B cell (primary cell): ENCODE measurements around the gene ZFAND5. TPM values are rescaled to one million over a fixed set of nuclear protein-coding genes. Genes with fewer than 3 reads are reported as not detected.

Source experiments
- ATAC-seq: fragments of 200-7000 bp; cut with Tn5 transposase; one replicate; pipeline ENCODE4 v1.10.0; 2021; ENCODE audit warnings: low read depth, mild to moderate bottlenecking, moderate number of reproducible peaks, moderate library complexity
- CTCF ChIA-PET: fragments of 350-600 bp; sonication (Branson Sonifier 250); formaldehyde crosslinking; loops from one replicate; lab custom pipeline; 2021; ENCODE audit warnings: antibody characterized with exemption, inconsistent platforms; lab: Charles Lee
- POLR2A ChIA-PET: fragments of 350-600 bp; sonication (Branson Sonifier 250); formaldehyde crosslinking; loops from one replicate; lab custom pipeline; 2021; ENCODE audit warnings: antibody characterized with exemption; lab: Charles Lee
- DNase-seq: peaks from one replicate; pipeline ENCODE4 v3.0.0; 2013
- H2AFZ ChIP-seq: 2 replicates; pipeline ENCODE4 v1.6.1; 2012; ENCODE audit warnings: mild to moderate bottlenecking, low read depth, low read length; ENCODE audit not compliant: insufficient read depth, poor library complexity, severe bottlenecking
- H3K27ac ChIP-seq, 2 donors: 1 replicate in 1 of 2; 2 replicates in 1 of 2; pipeline ENCODE4 v1.5.1; 2012 to 2013; ENCODE audit warnings: low read length in 2 of 2, mild to moderate bottlenecking in 2 of 2, moderate library complexity in 1 of 2
- H3K27me3 ChIP-seq, 4 experiments: fragments of 200-600 bp in 1 of 4; sonication (generic) in 1 of 4; replicated peaks in 1 of 4; 1 replicate in 2 of 4; 2 replicates in 2 of 4; pipeline versions ENCODE4 v1.6.1 to v1.7.0; 2013 to 2016; ENCODE audit warnings: low read length in 3 of 4, mild to moderate bottlenecking in 2 of 4, mixed read lengths in 1 of 4, moderate library complexity in 1 of 4; ENCODE audit not compliant: insufficient read depth in 4 of 4, control insufficient read depth in 3 of 4; ENCODE audit errors: control extremely low read depth in 1 of 4
- H3K36me3 ChIP-seq, 2 experiments: replicated peaks in 1 of 2; 1 replicate in 1 of 2; 2 replicates in 1 of 2; pipeline versions ENCODE4 v1.6.1 to v1.7.1; 2013; ENCODE audit warnings: low read length in 1 of 2; ENCODE audit not compliant: insufficient read depth in 2 of 2, control insufficient read depth in 1 of 2; ENCODE audit errors: control extremely low read depth in 1 of 2, extremely low read depth in 1 of 2
- H3K4me1 ChIP-seq, 2 donors: fragments of 200-600 bp in 1 of 2; sonication (generic) in 1 of 2; 1 replicate in 1 of 2; 2 replicates in 1 of 2; pipeline versions ENCODE4 v1.5.1 to v1.6.1; 2013 to 2017; ENCODE audit warnings: low read length in 2 of 2; ENCODE audit not compliant: control insufficient read depth in 2 of 2, insufficient read depth in 2 of 2
- H3K4me2 ChIP-seq: replicated peaks from 2 replicates; pipeline ENCODE3; 2012; ENCODE audit warnings: mild to moderate bottlenecking, low read depth, low read length; ENCODE audit not compliant: poor library complexity, severe bottlenecking
- H3K4me3 ChIP-seq, 5 experiments: fragments of 200-600 bp in 1 of 5; sonication (generic) in 1 of 5; 1 replicate in 3 of 5; 2 replicates in 2 of 5; pipeline versions ENCODE4 v1.5.1 to v1.7.0; 2011 to 2016; ENCODE audit warnings: low read length in 4 of 5, mild to moderate bottlenecking in 4 of 5, low read depth in 2 of 5, control low read depth in 1 of 5, moderate library complexity in 1 of 5; ENCODE audit not compliant: insufficient read depth in 1 of 5; ENCODE audit errors: control extremely low read depth in 1 of 5, extremely low read depth in 1 of 5
- H3K79me2 ChIP-seq: fragments of 200-600 bp; sonication (generic); one replicate; pipeline ENCODE4 v1.6.0; 2016; ENCODE audit warnings: low read length; ENCODE audit not compliant: control insufficient read depth, insufficient read depth
- H3K9ac ChIP-seq: fragments of 200-600 bp; sonication (generic); 2 replicates; pipeline ENCODE4 v1.6.1; 2017; ENCODE audit warnings: mild to moderate bottlenecking, low read length, moderate library complexity
- H3K9me3 ChIP-seq, 3 donors: one replicate each; pipeline versions ENCODE4 v1.6.1 to v1.7.1; 2013; ENCODE audit warnings: low read length in 2 of 3; ENCODE audit not compliant: control insufficient read depth in 2 of 3, insufficient read depth in 1 of 3; ENCODE audit errors: control extremely low read depth in 1 of 3
- H4K20me1 ChIP-seq: 2 replicates; pipeline ENCODE4 v1.6.0; 2012; ENCODE audit warnings: mild to moderate bottlenecking, low read length; ENCODE audit not compliant: insufficient read depth, control insufficient read depth, poor library complexity, severe bottlenecking
- H3K27ac Mint-ChIP-seq: one replicate; pipeline ENCODE4 v1.8.0; 2021; ENCODE audit warnings: mixed read lengths
- H3K27me3 Mint-ChIP-seq: one replicate; pipeline ENCODE4 v1.8.0; 2021; ENCODE audit warnings: mixed read lengths
- H3K4me1 Mint-ChIP-seq: one replicate; pipeline ENCODE4 v1.8.0; 2021; ENCODE audit warnings: mixed read lengths
- H3K4me3 Mint-ChIP-seq: one replicate; pipeline ENCODE4 v1.8.0; 2021; ENCODE audit warnings: mixed read lengths
- H3K9me3 Mint-ChIP-seq: one replicate; pipeline ENCODE4 v1.8.0; 2022; ENCODE audit warnings: mixed read lengths; ENCODE audit not compliant: insufficient read depth
- EZH2 ChIP-seq: IDR thresholded peaks from 2 replicates; pipeline ENCODE4 v1.6.1; 2012; ENCODE audit warnings: borderline replicate concordance, low read depth, mild to moderate bottlenecking, moderate library complexity, low read length; ENCODE audit not compliant: insufficient read depth, poor library complexity, severe bottlenecking
- WGBS: methylation state at CpG from one replicate; pipeline ENCODE4 v1.1.5; 2013; ENCODE audit warnings: missing lambda C conversion rate; ENCODE audit not compliant: insufficient coverage; 5-methylcytosine and 5-hydroxymethylcytosine counted together
- intact Hi-C: fragments of 100-400 bp; cut with micrococcal nuclease; formaldehyde crosslinking; loops from one replicate; pipeline ENCODE4 v1.10.0; 2022
- polyA plus RNA-seq: library from polyadenylated mRNA; depleted of rRNA; stranded (reverse); fragments of >200 nt; gene quantifications from 2 replicates; pipeline ENCODE4 v1.2.3, GENCODE V29; 2012
- total RNA-seq, 2 donors: library from RNA; stranded (reverse); fragments of 120-200 nt in 1 of 2; gene quantifications; 1 replicate in 1 of 2; 2 replicates in 1 of 2; pipeline versions ENCODE4 v1.2.3 to v1.2.4, GENCODE V29; 2013 to 2022
- TF ChIP-seq, protein P1 (sequence below): fragments of 200-600 bp; IDR thresholded peaks from one replicate; pipeline ENCODE4 v1.8.0; 2022; ENCODE audit warnings: antibody characterized with exemption, mild to moderate bottlenecking

ZFAND5 gene
- total and polyA plus RNA-seq, 2 donors (not counting 1 experiment from before 2014, with no cell fraction given) = 95.3 to 162 TPM

DNA sequence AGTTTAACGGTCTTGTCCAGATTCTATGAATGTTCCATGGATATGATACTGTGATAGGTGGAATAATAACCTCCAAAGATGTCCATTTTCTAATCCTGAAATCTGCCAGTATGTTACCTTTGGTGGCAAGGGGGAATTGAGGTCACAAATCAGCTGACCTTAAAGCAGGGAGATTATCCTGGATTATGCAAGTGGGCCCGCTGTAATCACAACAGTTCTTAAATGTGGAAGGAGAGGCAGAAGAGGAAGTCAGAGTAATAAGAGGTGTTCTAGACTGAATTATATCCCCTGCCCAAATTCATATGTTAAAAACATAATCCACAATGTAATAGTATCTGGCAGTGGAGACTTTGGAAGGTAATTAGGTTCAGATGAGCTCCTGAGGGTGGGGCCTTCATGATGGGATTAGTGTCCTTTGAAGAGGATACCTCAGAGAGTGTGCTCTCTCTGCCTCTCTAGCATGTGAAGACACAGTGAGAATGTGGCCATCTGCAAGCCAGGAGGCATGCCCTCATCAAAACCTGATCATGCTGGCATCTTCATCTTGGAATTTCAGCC is 47.6 kb upstream of the ZFAND5 start:
- Mint-ChIP-seq H3K27me3 (no peaks in the 10 kb centered on the region), H3K27ac (no peak overlapping the region), H3K4me3 (no peak overlapping the region), H3K9me3 (no peaks in the 10 kb centered on the region), H3K4me1 (no peaks in the 10 kb centered on the region)
- POLR2A ChIA-PET = no interaction called here
- no peak for ATAC-seq
- TF ChIP-seq EZH2 = no peak
- TF ChIP-seq, protein P1, sequence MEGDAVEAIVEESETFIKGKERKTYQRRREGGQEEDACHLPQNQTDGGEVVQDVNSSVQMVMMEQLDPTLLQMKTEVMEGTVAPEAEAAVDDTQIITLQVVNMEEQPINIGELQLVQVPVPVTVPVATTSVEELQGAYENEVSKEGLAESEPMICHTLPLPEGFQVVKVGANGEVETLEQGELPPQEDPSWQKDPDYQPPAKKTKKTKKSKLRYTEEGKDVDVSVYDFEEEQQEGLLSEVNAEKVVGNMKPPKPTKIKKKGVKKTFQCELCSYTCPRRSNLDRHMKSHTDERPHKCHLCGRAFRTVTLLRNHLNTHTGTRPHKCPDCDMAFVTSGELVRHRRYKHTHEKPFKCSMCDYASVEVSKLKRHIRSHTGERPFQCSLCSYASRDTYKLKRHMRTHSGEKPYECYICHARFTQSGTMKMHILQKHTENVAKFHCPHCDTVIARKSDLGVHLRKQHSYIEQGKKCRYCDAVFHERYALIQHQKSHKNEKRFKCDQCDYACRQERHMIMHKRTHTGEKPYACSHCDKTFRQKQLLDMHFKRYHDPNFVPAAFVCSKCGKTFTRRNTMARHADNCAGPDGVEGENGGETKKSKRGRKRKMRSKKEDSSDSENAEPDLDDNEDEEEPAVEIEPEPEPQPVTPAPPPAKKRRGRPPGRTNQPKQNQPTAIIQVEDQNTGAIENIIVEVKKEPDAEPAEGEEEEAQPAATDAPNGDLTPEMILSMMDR = no peak
- H3K9me3 ChIP-seq = no peaks in the 10 kb centered on the region
- no peaks in the 10 kb centered on the region for H4K20me1 ChIP-seq
- H3K4me2 ChIP-seq = no peak overlapping the region
- no CpG with 5 or more reads among the region's 2 CpGs for WGBS
- H3K27me3 ChIP-seq = no peaks in the 10 kb centered on the region
- H3K4me1 ChIP-seq = no peaks in the 10 kb centered on the region
- intact Hi-C loops = no loop called here
- no peak overlapping the region for H2AFZ ChIP-seq
- DNase-seq = no peak
- no peak overlapping the region for H3K4me3 ChIP-seq
- CTCF ChIA-PET = no interaction called here
- H3K9ac ChIP-seq = no peak overlapping the region
- no peaks in the 10 kb centered on the region for H3K36me3 ChIP-seq
- no peaks in the 10 kb centered on the region for H3K79me2 ChIP-seq
- H3K27ac ChIP-seq = no peak overlapping the region

DNA sequence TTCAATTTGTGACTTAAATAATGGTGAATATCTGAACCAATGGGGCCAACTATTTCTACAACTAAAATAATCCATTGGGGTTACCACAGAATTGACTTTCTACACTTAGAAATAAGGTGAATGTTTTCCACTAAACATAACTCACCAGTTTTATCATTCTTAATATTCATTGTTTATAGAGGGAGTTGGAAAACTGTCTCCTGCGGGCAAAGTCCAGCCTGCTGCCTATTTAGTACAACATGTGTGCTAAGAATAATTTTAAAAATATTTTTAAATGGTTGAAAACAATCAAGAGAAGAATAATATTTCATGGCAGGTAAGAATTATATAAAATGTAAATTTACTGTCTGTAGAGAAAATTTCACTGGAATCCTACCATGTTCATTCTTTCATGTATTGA is 45.2 kb upstream of the ZFAND5 start:
- Mint-ChIP-seq H3K27me3 (no peaks in the 10 kb centered on the region), H3K4me1 (no peaks in the 10 kb centered on the region), H3K9me3 (no peaks in the 10 kb centered on the region), H3K27ac (no peak overlapping the region), H3K4me3 (no peak overlapping the region)
- no peaks in the 10 kb centered on the region for H3K9me3 ChIP-seq
- H3K36me3 ChIP-seq = no peaks in the 10 kb centered on the region
- TF ChIP-seq EZH2 = no peak
- TF ChIP-seq, protein P1 = no peak
- H4K20me1 ChIP-seq = no peaks in the 10 kb centered on the region
- POLR2A ChIA-PET = no interaction called here
- CTCF ChIA-PET = no interaction called here
- no peaks in the 10 kb centered on the region for H3K79me2 ChIP-seq
- WGBS = no CpG with 5 or more reads among the region's 1 CpG
- H3K4me1 ChIP-seq = no peaks in the 10 kb centered on the region
- intact Hi-C loops = no loop called here
- H3K27ac ChIP-seq = no peak overlapping the region
- no peak overlapping the region for H3K4me2 ChIP-seq
- DNase-seq (no peak), ATAC-seq (no peak)
- no peaks in the 10 kb centered on the region for H3K27me3 ChIP-seq
- H3K9ac ChIP-seq = no peak overlapping the region
- H3K4me3 ChIP-seq = no peak overlapping the region
- H2AFZ ChIP-seq = no peak overlapping the region
